Stimulated activated CD4-positive, alpha-beta T cell treated with anti-CD3 and anti-CD28 coated beads, TNF-alpha, amount 100 ng/mL, for 1 hour (primary cell): ENCODE data around the gene ANKS1B.
"Not testable (repeated sequence)": the region's sequence is repeated elsewhere in the genome, so short reads cannot be mapped to it uniquely, and the experiment has no call there.

Experiments used
- DNase-seq, 3 donors: peaks; one replicate each; pipeline ENCODE4 v3.0.0-alpha.2; 2020; ENCODE audit warnings: low read depth in 3 of 3, low spot score in 1 of 3

The ANKS1B gene

DNA sequence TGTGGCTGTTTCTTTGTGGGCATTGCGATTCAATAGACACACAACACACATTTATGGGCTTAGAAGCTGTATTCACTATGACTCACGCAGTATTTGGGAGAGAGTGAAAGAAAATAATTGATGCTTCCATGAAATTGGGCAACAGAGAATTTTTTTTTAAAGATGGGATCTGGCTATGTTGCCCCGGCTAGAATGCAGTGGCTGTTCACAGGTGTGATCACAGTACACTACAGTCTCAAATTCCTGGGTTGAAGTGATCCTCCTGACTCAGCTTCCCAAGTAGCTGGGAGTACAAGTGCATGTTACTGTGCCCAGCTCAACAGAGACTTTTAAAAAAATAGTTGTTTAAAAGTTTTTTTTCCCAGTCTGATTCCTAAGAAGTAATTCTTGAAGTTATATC, 1193.3 kb downstream of the ANKS1B start:
- DNase-seq: no peak

DNA sequence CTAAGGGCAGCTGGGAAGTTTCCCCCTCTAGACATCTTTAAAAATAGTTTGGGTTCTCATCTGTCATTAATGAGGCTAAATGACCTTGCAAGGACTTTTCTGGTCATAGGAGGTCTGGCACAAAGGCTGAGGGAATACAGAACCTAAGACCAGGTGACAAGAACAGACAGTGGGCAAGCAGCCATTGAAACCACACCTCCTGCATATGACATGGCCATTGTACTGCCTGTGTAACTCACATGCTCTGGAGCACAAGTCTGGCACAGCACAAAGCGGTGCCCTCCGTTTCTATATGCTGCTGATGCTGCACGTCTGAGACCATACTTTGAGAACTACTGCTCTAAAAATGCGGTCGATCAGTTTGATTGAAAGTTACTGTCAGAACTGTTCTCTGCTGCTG, 1196.3 kb downstream of the ANKS1B start:
- no peak for DNase-seq

DNA sequence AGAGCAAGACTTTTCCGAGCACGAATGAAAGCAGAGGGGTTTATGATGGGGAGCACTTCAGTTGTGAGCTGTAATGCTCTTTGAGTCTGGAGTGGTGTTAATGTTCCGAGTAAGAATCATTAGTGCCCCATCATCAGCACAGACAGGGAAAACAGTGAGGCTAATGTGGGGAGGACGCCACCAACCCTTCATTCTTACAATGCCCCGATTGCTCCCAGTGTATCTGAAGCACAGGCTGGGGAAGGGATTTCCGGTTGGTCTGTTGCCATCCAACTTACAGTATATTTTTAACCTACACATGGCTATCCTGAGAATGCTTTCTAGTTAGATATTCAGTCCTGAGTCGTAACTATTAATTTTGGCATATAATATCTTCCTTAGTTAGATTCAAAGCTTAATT, 1198.1 kb downstream of the ANKS1B start:
- DNase-seq: no peak

DNA sequence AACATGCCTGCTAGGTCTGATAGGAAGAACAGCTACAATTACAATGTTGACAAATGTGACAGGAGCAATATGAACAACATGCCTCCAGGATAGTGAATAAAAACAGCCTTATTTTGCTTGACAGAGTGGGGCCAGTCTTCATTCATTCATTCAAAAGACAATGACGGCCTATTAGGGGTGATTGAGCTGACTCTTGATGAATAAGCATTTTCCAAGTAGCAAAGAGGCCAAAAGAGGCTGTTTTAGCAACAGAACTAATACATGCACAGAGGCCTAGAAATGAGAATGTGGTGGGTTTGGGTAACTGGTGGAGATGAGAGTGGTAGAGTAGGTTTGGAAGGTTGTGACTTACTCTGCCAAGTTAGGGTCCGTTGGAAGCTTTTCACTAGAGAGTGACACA, 1201.3 kb downstream of the ANKS1B start:
- no peak for DNase-seq

DNA sequence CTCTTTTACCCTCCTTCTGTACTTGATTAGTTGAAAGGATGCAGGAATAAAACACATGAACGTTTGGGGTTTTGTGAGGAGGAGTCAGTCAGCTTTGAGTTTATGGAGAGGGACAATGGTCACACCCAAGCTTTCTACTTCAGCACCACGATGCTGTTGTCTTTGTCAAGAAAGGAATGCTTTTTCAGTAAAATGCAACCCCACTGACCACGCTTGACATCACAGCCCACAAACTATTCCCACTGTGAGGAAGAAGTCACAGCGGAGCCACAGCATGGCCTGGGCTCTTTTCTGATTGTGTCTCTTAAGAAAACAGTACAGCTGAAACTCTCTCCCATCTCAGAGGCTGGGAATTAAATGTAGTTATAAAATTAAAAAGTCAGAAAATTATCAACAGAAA, 1204.5 kb downstream of the ANKS1B start:
- DNase-seq: no peak

DNA sequence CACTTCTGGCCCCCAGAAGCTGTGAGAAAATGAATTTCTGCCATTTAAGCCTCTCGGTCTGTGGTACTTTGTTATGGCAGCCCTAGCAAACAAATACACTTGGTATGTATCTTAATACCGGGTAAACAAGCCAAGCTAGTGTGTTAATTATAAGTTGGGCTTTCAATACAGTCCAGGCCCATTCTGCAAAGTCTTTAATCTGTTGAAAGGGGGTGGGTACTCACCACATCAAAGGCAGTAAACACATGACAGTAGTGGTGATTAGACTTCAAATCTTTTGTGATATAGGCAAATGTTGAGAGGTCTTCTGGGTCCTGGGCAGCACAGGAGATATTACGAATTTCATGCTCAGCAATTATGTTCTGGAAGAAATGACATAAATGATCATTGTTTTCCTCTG, 1211.9 kb downstream of the ANKS1B start:
- DNase-seq: no peak

DNA sequence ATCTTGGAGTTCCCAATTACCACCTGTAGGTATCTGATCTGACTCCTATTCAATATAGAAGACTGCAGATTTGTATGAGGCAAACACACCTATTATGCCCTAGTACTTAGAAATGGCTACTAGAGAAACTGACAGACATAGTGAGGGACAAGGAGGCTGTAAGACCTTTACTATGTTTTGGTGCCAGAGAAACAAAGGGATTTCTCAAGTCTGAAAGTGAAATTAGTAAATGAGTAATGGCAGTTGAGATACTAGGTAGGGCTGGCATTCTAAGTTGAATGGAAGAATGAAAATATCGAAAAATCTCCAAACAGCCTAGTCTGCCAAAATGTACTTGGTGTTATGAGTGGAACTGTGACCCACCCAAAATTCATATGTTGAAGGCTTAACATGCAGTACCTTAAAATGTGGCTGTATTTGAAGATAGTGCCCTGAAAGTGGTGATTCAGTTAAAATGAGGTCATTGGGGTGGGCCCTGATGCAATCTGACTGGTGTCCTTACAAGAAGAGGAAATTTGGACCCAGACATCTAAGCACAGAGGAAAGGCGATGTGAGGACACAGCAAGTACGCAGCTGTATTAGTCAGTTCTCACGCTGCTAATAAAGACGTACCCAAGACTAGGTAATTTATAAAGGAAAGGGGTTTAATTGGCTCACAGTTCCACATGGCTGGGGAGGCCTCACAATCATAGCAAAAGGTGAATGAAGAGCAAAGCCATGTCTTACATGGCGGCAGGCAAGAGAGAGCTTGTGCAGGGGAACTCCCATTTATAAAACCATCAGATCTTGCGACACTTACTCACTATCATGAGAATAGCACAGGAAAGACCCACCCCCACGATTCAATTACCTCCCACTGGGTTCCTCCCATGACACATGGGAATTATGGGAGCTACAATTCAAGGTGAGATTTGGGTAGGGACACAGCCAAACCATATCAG, 1212.7 kb downstream of the ANKS1B start:
- DNase-seq: no peak

DNA sequence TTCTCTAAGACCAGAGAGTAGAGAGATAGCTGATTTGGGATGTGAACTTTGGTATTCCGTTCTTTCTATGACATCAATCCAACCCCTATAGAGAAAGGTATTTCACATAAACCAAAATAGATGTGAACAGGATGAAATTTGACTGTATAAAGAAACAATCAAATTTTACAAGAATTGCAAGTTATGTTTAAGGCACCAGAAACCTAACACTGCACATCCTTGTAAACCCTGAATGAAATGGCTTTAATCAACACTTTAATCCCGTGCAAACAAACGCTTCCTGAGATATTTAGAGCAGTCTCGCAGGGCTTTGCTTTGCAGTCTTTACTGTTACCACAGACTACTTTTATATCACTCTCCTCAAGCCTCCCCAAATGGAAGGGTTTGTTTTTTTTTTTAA, 1214.5 kb downstream of the ANKS1B start:
- DNase-seq: no peak

DNA sequence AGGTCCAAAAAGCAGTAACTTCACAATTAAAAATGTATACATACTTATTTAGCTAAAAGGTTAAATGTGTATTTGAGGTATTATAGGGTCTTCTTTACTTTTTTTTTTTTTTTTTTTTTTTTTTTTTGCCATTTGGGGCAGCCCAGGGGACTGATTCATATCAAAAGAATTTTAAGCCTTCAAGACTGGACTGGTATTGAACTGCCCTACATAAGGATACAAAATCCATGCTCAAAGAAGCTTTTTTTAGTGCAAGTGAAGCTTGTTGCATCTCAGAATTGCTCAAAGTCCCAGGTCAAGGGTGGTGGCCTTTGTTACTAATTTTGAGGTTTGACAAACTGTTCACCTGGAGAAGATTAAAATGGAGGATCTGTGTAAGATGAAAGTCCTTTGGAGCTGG, 1215.7 kb downstream of the ANKS1B start:
- DNase-seq: no peak

DNA sequence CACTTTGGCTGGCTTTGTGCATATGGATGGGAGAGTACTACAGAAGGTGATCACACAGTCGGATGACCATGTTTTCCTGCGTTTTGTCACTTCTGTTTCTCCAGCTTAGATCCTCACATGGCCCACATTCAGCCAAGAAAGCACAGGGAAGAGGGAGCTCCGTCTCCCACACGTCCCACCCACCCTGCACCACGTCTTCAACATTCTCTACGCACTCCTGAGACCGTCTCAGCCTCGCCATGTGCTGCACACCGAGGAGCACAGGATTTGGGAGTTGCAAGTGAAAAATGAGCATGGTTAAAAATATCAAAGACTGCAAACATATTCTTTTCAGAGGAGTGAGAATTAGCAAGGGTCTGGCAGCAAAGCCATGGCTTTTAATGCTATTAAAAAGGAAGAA, 1217.5 kb downstream of the ANKS1B start:
- DNase-seq: no peak

DNA sequence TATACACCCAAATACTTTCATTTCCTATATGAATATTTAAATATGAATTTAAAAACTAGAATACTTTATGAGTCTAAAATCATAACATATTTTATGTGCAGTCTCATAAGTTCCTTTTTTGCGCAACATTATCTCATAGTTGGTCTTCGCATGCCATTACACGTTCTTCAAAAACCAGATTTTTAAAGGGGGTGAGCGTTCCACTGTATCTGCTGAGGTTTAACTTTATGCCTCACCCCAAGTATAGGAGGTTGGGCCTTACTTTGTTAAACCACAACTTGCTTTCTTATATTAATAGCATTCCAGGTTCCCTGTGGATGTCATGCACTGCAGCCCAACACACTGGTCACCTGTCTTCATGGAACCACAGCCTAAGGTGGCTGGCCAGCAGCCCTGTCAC, 1221.1 kb downstream of the ANKS1B start:
- DNase-seq: no peak

DNA sequence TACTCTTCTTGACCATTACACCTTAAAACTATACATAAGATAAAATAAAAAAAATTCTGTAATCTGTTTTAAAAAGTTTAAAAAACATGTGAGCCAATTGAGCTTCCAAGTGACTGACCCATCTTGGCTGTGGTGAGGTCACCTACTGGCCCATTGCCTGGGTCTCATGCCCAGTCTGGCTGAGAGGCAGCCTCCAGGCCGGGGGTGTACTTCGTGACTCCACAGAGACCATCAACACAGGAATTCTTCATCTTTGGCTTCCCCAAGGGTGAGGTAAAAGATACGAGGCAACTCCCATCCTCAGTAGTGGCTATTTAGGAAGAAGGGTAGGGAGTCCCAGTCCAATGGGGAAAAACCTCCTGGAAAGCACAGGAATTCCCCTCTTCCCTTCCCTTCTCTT, 1226.4 kb downstream of the ANKS1B start:
- no peak for DNase-seq

DNA sequence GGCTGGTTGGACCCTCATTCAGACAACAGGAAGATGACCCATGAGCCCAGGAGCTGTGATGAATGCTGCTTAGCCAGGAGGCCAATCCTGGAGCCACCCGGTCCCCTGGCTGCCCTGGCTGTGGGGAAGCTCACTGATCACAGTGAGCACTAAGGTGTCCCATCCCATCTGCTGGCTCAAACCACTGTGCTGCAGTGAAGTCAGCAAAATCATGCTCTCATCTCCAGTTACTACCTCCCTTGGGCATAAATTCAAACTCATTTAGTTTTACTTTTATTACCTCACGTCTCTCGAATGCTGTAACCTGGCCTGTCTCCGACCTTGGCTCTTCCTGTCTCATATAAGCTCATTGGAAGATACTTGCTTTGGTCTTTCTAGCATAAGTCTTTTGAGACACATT, 1227.3 kb downstream of the ANKS1B start:
- no peak for DNase-seq

DNA sequence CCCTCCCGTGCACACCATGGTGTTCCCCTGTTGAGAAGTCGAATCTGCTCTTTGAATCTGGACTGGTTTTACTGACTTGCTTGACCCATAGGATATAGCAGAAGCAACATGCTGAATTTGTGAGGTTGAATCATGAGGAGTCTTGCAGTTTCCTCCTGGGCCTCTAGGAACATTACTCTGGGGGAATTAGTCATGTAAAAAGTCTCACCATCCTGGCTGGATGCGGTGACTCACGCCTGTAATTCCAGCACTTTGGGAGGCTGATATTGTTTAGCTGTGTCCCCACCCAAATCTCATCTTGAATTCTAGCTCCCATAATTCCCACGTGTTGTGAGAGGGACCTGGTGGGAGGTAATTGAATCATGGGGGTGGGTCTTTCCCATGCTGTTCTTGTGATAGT, 1228.9 kb downstream of the ANKS1B start:
- DNase-seq: not testable (repeated sequence)

DNA sequence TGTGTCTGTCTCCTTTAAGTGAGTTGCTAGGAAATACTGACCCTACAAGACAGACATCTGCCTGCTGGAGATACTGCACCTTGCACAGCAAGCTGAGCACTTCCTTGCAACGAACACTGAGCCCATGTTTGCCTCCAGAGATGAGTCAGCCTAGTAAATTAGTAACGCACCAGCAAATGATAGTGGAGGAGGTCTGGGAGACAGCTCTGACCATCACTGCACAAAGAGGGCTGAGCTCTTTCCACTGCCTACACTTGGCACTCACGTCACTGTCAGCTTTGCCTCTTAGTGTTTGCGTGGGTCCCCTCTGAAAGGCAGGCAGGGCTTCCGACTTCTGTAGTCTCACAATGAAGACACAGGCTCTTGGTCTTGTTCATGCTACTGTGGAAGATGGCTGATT, 1230.6 kb downstream of the ANKS1B start:
- no peak for DNase-seq

DNA sequence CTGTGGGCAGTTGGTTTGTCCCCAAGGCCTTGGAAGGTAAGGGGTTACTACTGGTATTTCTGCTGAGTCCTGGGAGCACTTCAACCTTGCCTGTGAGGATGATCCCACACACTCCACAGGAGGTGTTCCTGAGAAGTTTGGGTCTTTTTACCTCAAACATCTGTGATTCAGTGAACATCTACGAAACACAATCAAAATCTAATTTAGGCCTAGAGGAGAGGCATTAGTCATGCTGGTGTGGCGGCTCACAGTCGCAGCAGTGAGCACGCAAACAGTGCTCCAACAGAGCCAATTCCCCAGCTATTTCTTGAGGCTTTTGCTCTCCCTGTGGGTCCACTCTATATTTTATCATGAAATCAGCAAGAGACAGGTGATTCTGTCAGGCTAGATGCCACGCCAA, 1232.0 kb downstream of the ANKS1B start:
- DNase-seq: no peak

DNA sequence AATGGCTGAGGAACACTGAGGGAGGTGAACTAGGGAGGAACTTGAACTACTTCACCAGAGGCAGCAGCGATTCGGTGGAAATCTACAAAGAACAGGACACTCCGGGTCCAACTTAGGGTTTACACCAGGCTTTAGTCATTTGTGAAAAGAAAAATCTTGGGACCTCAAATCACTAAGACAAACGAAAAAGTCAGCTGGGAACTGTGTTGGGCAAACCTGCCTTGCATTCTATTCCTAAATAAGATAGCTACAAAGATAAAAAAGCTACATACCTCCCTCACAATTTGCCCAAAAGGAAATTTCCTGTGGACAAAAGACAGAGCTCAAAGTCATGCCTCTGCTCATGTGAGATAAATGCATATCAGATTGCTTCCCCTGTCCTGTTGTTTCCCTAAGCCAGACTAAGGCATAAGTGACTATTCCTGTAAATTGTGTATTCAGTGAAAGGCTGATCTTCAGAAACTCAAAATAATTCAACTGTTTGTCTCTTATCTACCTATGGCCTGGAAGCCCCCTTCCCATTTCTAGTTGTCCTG, 1233.1 kb downstream of the ANKS1B start:
- DNase-seq: no peak

DNA sequence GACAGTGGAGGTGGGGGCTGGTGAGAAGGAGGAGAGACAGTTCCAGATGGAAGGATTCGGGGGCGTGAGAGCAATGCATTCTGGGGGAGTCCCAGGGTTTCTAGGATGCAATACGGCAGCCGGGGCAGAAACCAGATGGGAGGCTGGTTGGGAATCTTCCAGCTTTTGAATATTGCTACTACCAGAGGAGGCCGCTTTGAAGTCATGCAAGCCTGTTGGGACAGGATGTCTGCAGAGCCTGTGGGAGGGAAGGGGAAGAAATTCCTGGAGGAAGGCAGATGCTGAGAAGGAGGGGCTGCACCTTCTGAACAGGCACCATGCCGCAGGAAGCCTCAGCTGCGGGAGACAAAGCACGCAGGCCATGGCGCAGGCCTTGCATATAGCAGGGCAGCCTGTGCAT, 1234.2 kb downstream of the ANKS1B start:
- DNase-seq: no peak

DNA sequence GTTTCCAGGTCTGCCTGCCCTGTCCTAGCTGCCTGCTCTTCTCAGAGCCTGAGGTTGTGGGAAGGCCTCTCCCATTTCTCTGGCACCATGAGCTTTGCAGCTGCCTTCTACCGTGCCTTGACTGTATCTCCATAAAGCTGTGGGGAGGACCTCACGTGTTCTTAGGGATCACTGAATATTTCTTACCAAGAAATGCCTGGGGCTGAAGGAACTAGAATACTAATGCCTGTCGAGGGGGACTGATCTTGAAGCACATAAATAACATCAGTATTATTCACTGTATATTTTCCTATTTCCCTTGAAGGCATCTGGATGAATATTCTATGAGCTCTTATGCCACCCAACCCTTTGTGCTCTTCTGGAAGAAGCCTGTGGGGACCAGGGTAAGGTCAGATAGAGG, 1236.3 kb downstream of the ANKS1B start:
- no peak for DNase-seq

DNA sequence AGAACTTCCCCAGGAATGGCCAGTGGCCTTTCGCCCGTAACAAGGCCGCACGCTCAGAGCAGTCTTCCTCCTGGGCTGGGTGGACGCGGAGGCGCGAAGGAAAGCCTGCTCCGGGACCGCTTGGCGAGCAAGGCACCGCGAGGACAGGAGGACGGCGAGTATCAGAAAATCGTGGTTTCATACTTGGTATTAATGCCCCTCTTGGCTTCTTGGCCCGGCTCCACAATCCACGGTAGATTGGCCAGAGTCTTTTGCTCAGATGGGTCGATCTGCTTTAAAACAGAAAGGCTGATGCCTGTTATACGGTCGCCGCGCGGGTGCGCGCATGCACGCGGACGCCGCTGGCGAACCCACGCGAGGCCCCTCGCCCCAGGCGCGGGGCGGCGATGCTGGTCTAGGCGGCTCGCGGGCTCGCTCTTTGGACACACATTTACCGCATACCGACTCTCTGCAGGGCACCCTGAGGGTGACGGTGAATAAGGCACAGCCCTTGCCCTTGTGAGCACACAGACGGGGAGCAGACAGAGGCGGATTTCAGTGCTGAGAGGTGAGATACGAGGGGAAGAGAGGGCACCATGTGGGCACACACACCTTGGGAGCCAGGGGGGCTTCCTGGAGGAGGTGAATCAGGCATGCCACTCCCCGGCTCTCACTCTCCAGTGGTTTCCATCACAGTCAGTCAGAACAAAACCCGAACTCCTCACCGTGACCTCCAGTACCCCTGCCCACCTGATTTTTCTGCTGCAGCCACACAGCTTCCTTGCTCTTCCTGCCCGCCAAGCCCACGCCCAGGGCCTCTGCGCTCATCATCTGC, 1239.0 kb downstream of the ANKS1B start:
- DNase-seq: no peak

DNA sequence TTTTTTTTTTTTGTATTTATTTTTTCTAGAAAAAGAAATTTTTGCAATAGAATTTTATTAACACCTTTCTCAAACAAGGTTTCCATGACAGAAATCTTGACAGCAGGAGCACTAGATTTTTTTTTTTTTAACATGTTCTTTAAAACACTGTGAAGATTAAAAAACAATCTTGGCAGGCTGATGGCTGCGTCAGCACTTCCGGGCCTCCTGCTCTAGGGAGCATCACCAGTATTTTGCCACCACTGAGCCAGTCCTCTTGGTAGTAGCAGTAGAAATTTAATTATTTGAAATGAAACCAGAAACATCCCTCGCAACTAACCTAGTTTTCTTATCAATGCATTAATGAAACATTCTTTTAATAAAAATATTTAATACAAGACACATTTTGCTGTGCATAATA, 1240.1 kb downstream of the ANKS1B start:
- DNase-seq: no peak

DNA sequence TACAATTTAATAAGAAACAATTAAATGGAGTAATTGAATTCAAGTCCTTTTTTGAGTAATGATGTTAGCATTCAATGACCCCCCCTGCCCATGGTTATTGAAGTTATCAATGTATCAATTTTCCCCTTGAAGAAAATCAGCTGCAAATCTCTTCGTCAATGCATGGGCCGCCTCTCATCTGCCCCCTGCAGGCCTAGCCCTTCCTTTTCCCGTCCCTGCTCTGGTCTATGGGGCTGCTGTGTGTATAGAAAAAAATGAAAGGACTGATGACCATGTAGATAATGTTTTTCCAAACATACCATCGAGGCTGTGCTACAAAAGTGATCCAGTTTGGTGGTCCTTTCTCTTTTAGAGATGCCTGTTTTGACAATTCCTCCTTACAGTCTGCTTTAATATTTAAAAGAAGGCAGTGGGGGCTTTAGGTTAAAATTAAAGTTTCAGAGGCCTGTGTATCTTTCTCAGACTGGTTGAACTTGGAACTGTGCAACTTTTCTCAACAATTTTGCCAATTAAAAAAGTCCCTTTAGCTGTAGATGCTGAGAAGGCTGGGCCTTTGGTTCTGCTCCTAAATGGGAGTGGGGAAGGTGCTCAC, 1241.3 kb downstream of the ANKS1B start:
- no peak for DNase-seq
